Hepatocyte (in vitro differentiated cells): ENCODE data around the gene FBXO27.

Experiments used
- CTCF ChIP-seq: fragments of 200-600 bp; sonication (generic); IDR thresholded peaks from 2 replicates; pipeline ENCODE4 v1.5.1; 2016; ENCODE audit warnings: antibody characterized with exemption, mild to moderate bottlenecking; ENCODE audit not compliant: poor library complexity
- EZH2 ChIP-seq: fragments of 200-600 bp; sonication (generic); IDR thresholded peaks from 2 replicates; pipeline ENCODE4 v1.6.1; 2016; ENCODE audit warnings: antibody characterized with exemption, mild to moderate bottlenecking, borderline replicate concordance
- EZH2phosphoT487 ChIP-seq: fragments of 200-600 bp; sonication (generic); IDR thresholded peaks from one replicate; pipeline ENCODE4 v1.6.1; 2018; ENCODE audit warnings: antibody characterized with exemption, mild to moderate bottlenecking, low read depth, moderate library complexity; ENCODE audit not compliant: unreplicated experiment, severe bottlenecking

GRCh38 chr19:39014037-39014436 is 18.3 kb downstream of the FBXO27 start:
- TF ChIP-seq CTCF: no peak
- no peak for TF ChIP-seq EZH2
- TF ChIP-seq EZH2phosphoT487: no peak
